Measurements from ENCODE around the gene PPM1E.
"Not testable (repeated sequence)": the region's sequence is repeated elsewhere in the genome, so short reads cannot be mapped to it uniquely, and the experiment has no call there.

The PPM1E gene

DNA sequence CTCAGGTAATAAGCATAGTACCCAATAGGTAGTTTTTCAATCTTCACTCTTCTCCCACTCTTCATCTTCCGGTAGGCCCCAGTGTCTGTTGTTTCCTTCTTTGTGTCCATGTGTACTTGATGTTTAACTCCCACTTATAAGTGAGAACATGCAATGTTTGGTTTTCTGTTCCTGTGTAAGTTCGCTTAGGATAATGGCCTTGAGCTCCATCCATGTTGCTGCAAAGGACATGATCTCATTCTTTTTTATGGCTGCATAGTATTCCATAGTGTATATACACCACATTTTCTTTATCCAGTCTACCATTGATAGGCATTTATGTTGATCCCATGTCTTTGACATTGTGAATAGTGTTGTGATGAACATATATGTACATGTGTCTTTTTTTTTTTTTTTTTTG is 38.9 kb downstream of the PPM1E start:
- H3K27ac Mint-ChIP-seq = not testable (repeated sequence)

DNA sequence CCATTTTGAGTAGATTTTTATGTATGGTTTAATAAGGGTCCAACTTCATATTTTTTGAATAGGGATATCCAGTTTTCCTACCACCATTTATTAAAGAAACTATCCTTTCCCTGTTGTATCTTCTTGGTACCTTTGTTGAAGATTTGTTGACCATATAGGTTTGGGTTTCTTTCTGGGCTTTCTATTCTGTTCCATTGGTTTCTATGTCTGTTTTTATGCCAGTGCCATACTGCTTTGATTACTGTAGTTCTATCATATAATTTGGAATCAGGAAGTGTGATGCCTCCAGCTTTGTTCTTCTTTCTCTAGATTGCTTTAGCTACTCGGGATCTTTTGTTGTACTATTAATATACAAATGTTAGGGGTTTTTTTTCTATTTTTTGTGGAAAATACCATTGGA is 46.5 kb downstream of the PPM1E start:
- H3K36me3 Mint-ChIP-seq (ENCODE audit: low read depth) = no peaks in the 10 kb centered on the region
- no peak overlapping the region for H3K4me3 Mint-ChIP-seq
- H3K4me1 Mint-ChIP-seq (ENCODE audit: low read depth) = no peaks in the 10 kb centered on the region
- H3K27ac Mint-ChIP-seq = no peak overlapping the region
- peaks cover 3% of the 10 kb centered on the region for H3K9me3 Mint-ChIP-seq
- peaks cover 35% of the 10 kb centered on the region for H3K27me3 Mint-ChIP-seq
- DNase-seq = no peak

More for the DNA sequence above, 38.9 kb downstream of the PPM1E start:
- not testable (repeated sequence) for H3K4me3 Mint-ChIP-seq; H3K36me3 Mint-ChIP-seq (ENCODE audit: low read depth); H3K27me3 Mint-ChIP-seq; H3K4me1 Mint-ChIP-seq (ENCODE audit: low read depth); H3K9me3 Mint-ChIP-seq; DNase-seq

DNA sequence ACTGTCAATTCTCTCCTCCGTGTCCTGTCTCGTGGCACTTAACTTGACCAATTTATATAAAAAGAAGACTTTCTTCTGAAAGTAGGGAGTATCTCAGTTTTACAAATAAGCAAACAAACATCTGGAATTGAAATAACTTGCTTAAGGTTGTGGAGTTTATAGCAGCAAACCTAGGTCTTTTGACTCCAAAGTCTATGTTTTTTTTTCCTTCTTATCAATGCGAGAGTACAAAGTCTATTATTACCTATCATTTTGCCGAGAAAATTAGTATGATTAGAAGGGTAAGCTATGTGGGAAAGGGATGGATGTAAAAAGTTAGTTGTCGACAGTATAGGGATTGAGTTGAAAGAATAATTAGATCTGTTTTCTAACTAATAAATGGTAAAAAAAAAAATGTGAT is 50.4 kb downstream of the PPM1E start:
- H3K9me3 Mint-ChIP-seq = peaks cover 3% of the 10 kb centered on the region
- H3K36me3 Mint-ChIP-seq (ENCODE audit: low read depth) = no peaks in the 10 kb centered on the region
- no peak overlapping the region for H3K4me3 Mint-ChIP-seq
- peaks cover 40% of the 10 kb centered on the region for H3K27me3 Mint-ChIP-seq
- no peaks in the 10 kb centered on the region for H3K4me1 Mint-ChIP-seq (ENCODE audit: low read depth)
- no peak for DNase-seq
- H3K27ac Mint-ChIP-seq = no peak overlapping the region

DNA sequence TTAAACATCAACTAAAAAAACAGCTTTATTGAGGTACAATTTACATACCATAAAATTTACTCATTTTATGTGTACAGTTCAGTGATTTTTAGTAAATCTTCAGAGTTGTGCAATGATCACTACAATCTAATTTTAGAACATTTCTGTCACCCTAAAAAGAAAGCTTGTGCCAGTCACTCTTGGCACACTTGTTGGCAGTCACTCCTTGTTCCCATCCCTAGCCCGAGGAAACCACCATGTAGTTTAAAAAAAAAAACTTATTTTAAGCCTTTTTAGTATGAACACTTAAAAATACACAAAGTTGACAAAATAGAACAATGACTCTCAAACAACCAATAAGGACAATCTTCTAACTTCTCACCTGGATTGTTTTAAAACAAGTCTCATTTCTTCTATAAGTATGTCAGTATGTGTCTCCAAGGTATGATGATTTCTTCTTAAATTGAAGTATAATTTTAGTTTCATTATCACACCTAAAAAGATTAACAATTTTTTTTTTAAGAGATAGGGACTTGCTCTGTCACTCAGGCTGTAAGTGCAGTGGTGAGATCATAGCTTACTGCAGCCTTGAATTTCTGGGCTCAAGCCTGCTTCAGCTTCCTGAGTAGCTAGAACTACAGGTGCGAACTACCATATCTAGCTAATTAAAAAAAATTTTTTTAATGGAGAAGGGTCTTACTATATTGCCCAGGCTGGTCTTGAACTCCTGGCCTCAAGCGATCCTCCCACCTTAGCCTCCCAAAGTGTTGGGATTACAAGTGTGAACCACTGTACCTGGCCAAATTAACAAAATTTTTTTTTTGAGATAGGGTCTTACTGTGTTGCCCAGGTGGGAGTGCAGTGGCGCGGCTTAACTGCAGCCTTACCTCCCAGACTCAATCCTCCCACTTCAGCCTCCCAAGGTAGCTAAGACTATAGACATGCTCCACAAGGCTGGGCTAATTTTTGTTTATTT is 53.2 kb downstream of the PPM1E start:
- Mint-ChIP-seq H3K36me3 (ENCODE audit: low read depth) (no peaks in the 10 kb centered on the region), H3K4me3 (no peak overlapping the region), H3K9me3 (no peaks in the 10 kb centered on the region), H3K4me1 (ENCODE audit: low read depth) (no peaks in the 10 kb centered on the region), H3K27ac (no peak overlapping the region), H3K27me3 (peaks cover 24% of the 10 kb centered on the region)
- DNase-seq = no peak

DNA sequence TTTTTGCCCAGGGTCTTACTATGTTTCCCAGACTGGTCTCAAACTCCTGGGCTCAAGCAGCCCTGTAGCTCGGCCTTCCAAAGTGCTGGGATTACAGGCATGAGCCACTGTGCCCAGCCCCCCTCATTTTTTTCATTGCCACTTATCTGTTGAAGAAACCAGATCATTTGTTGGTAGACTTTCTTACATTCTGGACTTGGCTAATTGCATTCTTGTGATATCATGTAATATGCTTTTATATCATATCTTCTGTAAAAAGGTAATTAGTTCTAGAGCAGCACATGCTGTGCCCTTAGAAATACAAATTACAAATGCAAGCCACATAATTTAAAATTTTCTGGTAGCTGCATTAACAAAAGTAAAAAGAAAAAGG is 53.9 kb downstream of the PPM1E start:
- Mint-ChIP-seq H3K36me3 (ENCODE audit: low read depth) (no peaks in the 10 kb centered on the region), H3K9me3 (no peaks in the 10 kb centered on the region), H3K27me3 (peaks cover 24% of the 10 kb centered on the region), H3K4me1 (ENCODE audit: low read depth) (no peaks in the 10 kb centered on the region), H3K27ac (no peak overlapping the region), H3K4me3 (no peak overlapping the region)
- DNase-seq = no peak

DNA sequence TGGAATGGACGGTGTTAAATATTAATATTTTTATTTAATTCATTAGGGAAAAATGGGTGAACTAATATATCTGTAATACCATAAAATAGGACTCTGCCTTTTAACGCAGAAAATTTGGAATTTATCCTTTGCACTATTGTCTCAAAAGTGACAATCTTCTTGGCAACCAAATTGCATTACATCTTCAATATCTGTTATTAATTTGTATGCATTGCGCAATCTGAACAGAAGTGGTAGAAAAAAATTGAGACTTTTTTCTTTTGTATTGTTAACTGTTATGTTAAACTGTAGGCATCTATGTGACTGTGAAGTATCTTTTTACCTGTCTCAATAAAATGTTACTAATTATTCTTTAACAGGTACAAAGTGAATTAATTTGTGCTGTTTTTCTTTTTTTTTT is 55.6 kb downstream of the PPM1E start:
- H3K4me3 Mint-ChIP-seq = no peak overlapping the region
- H3K4me1 Mint-ChIP-seq (ENCODE audit: low read depth) = no peaks in the 10 kb centered on the region
- H3K27me3 Mint-ChIP-seq = peaks cover 17% of the 10 kb centered on the region
- no peak overlapping the region for H3K27ac Mint-ChIP-seq
- no peak for DNase-seq
- H3K9me3 Mint-ChIP-seq = no peaks in the 10 kb centered on the region
- no peaks in the 10 kb centered on the region for H3K36me3 Mint-ChIP-seq (ENCODE audit: low read depth)

DNA sequence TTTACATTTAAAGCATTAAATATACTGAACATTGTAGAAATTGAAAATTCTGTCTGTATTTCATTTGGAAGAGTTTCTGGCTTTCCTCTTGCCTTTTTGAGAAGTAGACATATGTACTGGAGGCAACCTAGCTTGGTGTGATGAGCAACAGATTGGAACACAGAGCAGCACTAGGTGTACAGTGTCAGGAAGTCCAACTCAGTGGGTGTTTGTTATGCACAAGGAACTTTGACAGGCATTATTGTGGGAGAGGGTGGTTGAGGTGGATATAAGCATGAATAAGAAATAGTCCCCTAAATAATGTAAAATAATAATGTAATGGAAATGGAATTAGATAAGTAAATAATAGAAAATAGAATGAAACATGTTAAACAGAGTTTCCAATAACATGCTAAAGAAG is 58.1 kb downstream of the PPM1E start:
- H3K27me3 Mint-ChIP-seq = peaks cover 4% of the 10 kb centered on the region

DNA sequence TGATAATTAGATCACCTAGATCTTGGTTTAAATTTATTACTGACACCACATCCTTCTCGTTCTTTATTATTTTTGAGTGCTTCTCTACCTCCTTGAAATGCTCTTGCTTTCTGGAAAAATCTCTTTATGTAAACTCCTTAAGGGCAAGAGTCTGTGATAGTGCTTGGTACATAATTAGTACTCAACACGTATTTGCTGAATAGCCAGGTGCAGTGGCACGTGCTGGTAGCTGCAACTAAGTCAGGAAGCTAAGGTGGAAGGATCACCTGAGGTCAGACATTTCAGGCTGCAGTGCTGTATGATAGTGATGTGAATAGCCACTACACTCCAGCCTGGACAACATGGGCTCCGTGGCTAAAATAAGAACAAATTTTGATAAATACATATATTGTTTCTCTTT is 63.0 kb downstream of the PPM1E start:
- no peak overlapping the region for H3K4me3 Mint-ChIP-seq
- peaks cover 13% of the 10 kb centered on the region for H3K27me3 Mint-ChIP-seq
- H3K9me3 Mint-ChIP-seq = no peaks in the 10 kb centered on the region
- H3K36me3 Mint-ChIP-seq (ENCODE audit: low read depth) = no peaks in the 10 kb centered on the region
- no peaks in the 10 kb centered on the region for H3K4me1 Mint-ChIP-seq (ENCODE audit: low read depth)
- DNase-seq = no peak
- H3K27ac Mint-ChIP-seq = no peak overlapping the region

More for the DNA sequence above, 58.1 kb downstream of the PPM1E start:
- H3K27ac Mint-ChIP-seq = no peak overlapping the region
- H3K4me1 Mint-ChIP-seq (ENCODE audit: low read depth) = no peaks in the 10 kb centered on the region
- DNase-seq = no peak
- no peaks in the 10 kb centered on the region for H3K36me3 Mint-ChIP-seq (ENCODE audit: low read depth)
- H3K9me3 Mint-ChIP-seq = no peaks in the 10 kb centered on the region
- no peak overlapping the region for H3K4me3 Mint-ChIP-seq

DNA sequence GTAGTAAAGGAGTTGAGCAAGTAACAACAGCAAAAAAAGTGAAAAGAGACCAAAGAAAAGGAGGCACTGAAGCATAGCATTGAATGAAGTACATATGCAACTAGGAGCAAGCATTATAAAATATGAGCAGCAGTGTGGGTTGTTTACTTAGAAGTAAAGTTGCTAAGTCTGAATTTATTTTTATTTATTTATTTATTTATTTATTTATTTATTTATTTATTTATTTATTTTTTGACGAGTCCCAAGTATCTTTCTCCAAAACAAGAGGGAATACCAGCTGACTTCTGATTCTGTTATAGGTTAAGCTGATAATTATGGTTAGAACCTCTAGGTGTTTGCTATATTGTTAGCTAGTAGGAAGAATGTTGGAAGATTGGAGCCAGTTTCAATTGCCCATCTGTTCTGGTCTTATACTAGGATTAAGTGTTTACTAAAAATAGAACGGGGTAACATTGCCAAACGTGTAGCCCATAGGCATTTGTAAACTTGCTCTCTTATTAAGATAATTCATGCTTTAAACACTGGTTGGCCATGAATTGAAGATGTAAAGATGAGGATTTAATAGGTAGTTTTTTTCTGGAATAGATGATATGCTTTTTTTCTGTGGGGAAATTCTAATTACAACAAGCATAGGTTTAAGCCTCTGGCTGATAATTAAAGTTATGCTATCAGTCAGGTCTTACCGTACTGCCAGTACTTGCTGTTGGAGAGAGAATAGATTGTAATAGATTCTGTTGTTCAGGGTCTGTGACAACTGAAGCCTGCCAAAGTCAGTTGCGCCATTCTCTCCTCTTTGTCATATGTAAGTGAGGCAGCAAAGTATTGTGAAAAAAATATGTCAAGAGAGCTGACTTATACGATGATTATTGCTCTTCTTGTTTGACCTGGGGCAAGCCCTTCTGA is 66.7 kb downstream of the PPM1E start:
- H3K36me3 Mint-ChIP-seq (ENCODE audit: low read depth) = no peaks in the 10 kb centered on the region
- no peak overlapping the region for H3K27ac Mint-ChIP-seq
- no peaks in the 10 kb centered on the region for H3K4me1 Mint-ChIP-seq (ENCODE audit: low read depth)
- peaks cover 16% of the 10 kb centered on the region for H3K27me3 Mint-ChIP-seq
- no peaks in the 10 kb centered on the region for H3K9me3 Mint-ChIP-seq
- no peak overlapping the region for H3K4me3 Mint-ChIP-seq
- DNase-seq = no peak

DNA sequence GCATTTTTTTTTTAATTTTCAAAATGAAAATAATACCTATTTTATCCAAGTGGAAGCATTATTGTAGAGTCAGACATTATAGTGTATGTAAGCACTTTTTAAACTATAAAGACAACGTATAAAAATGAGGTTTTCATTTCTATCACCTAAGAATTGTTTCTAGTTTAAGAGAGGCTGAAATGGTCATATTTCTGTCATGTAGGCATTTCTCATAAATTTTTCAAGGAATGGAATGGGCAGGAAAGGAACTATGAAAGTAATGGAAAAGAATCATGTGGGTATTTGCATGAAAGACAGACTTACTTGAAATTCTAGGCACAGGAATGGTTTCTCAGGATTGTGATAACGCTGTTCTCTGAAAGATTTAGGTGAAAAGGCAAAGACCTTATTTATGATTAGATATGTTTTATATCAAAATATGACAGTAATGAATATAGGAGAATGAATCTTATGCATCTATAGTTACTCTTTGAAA is 67.4 kb downstream of the PPM1E start:
- Mint-ChIP-seq H3K9me3 (no peaks in the 10 kb centered on the region), H3K27me3 (peaks cover 16% of the 10 kb centered on the region), H3K36me3 (ENCODE audit: low read depth) (no peaks in the 10 kb centered on the region), H3K4me1 (ENCODE audit: low read depth) (no peaks in the 10 kb centered on the region), H3K27ac (no peak overlapping the region), H3K4me3 (no peak overlapping the region)
- DNase-seq = no peak

DNA sequence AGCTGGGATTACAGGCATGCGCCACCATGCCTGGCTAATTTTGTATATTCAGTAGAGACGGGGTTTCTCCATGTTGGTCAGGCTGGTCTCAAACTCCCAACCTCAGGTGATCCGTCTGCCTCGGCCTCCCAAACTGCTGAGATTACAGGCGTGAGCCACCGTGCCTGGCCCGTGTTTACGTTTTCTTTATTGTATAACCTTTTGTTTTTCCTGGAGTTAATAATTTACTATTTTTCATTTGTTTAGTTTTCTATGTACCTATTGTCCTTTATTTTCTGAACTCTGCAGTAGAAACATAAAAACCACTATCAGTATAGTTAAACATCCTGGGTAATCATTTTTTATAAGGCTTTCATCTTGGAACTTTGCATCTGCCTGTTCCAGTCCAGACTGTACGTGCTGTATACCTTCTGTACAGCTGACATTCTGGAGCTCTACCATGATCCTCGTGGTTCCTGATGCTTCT is 73.6 kb downstream of the PPM1E start:
- H3K27ac Mint-ChIP-seq = no peak overlapping the region

DNA sequence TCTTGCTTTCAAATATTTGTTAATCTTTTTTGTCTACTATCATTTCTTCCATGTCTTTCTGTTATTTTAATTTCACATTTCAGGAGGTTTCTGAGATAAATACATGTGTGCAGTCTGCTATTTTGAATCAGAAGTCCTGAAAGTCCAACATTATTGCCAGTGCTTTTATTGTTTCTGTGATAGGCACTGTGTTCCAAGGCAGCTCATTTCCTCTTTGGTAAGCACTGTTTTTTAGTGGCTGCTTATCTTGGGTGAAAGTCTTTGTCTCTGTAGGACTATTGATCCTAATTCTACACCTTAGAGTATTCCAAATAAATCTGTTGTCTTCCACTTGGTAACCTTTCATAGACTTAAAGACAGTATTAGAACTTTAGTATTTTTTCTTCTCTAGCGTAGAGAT is 76.1 kb downstream of the PPM1E start:
- Mint-ChIP-seq H3K4me3 (no peak overlapping the region), H3K4me1 (ENCODE audit: low read depth) (no peaks in the 10 kb centered on the region), H3K27ac (no peak overlapping the region), H3K36me3 (ENCODE audit: low read depth) (no peaks in the 10 kb centered on the region), H3K27me3 (peaks cover 30% of the 10 kb centered on the region), H3K9me3 (no peaks in the 10 kb centered on the region)
- no peak for DNase-seq

More for the DNA sequence above, 73.6 kb downstream of the PPM1E start:
- peaks cover 27% of the 10 kb centered on the region for H3K27me3 Mint-ChIP-seq
- H3K4me1 Mint-ChIP-seq (ENCODE audit: low read depth) = no peaks in the 10 kb centered on the region
- no peaks in the 10 kb centered on the region for H3K9me3 Mint-ChIP-seq
- no peaks in the 10 kb centered on the region for H3K36me3 Mint-ChIP-seq (ENCODE audit: low read depth)
- DNase-seq = no peak
- H3K4me3 Mint-ChIP-seq = no peak overlapping the region

DNA sequence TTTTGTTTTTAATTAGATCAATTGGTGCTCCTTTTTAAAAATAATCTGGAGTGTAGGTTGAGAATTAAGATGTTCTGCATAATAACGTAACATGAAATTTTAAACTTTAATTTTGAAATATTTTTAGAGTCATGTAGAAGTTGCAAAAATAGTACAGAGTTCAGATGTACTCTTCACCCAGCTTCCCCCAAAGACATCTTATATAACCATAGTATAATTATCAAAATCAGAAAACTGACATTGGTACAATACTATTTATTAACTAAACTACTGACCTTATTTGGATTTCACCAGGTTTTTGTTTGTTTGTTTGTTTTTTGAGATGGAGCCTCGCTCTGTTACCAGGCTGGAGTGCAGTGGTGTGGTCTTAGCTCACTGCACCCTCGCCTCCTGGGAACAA is 76.9 kb downstream of the PPM1E start:
- H3K4me3 Mint-ChIP-seq = no peak overlapping the region
- H3K27me3 Mint-ChIP-seq = peaks cover 30% of the 10 kb centered on the region
- no peaks in the 10 kb centered on the region for H3K36me3 Mint-ChIP-seq (ENCODE audit: low read depth)
- H3K9me3 Mint-ChIP-seq = no peaks in the 10 kb centered on the region
- H3K27ac Mint-ChIP-seq = no peak overlapping the region
- no peak for DNase-seq
- no peaks in the 10 kb centered on the region for H3K4me1 Mint-ChIP-seq (ENCODE audit: low read depth)

DNA sequence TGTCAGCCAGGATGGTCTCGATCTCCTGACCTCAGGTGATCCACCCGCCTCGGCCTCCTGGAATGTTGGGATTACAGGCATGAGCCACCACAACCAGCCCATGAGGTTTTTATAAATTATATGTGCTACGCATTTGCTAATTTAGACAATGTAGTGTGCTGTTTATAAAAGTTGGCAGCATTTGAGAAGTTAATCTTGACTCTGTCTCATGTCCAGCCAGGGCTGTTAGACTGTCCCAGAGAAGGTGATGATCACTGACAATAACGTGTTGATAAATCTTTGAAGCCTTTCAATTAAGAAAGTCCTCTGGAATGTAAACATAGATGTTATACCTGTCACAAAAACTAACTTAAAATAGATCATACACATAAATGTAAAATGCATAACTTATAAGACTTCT is 82.0 kb downstream of the PPM1E start:
- no peak overlapping the region for H3K4me3 Mint-ChIP-seq
- H3K27me3 Mint-ChIP-seq = peaks cover 31% of the 10 kb centered on the region
- no peaks in the 10 kb centered on the region for H3K36me3 Mint-ChIP-seq (ENCODE audit: low read depth)
- no peak overlapping the region for H3K27ac Mint-ChIP-seq
- no peak for DNase-seq
- no peaks in the 10 kb centered on the region for H3K9me3 Mint-ChIP-seq
- no peaks in the 10 kb centered on the region for H3K4me1 Mint-ChIP-seq (ENCODE audit: low read depth)
